Fibroblast of lung (primary cell): ENCODE measurements around the gene SEMA7A. TPM values are rescaled to one million over a fixed set of nuclear protein-coding genes. Genes with fewer than 3 reads are reported as not detected.

Experiments used
- DNase-seq, 2 donors: peaks; one replicate each; pipeline versions ENCODE4 v3.0.0 to v3.0.0-alpha.2; 2010; ENCODE audit warnings: low read depth in 2 of 2
- H2AFZ ChIP-seq: 2 replicates; pipeline ENCODE4 v1.5.1; 2012; ENCODE audit warnings: low read length, control low read depth, inconsistent platforms
- H3K27ac ChIP-seq: 2 replicates; pipeline ENCODE4 v1.5.1; 2011; ENCODE audit warnings: low read length, control low read depth; ENCODE audit not compliant: insufficient read depth
- H3K27me3 ChIP-seq: 2 replicates; pipeline ENCODE4 v1.5.1; 2011; ENCODE audit warnings: mild to moderate bottlenecking, low read length; ENCODE audit not compliant: control insufficient read depth, insufficient read depth
- H3K36me3 ChIP-seq: 2 replicates; pipeline ENCODE4 v1.5.1; 2011; ENCODE audit warnings: low read length; ENCODE audit not compliant: control insufficient read depth, insufficient read depth
- H3K4me1 ChIP-seq: 2 replicates; pipeline ENCODE4 v1.5.1; 2011; ENCODE audit warnings: low read length; ENCODE audit not compliant: control insufficient read depth, insufficient read depth; ENCODE audit errors: extremely low read depth
- H3K4me2 ChIP-seq: 2 replicates; pipeline ENCODE4 v1.5.1; 2011; ENCODE audit warnings: low read length, control low read depth; ENCODE audit not compliant: insufficient read depth; ENCODE audit errors: extremely low read depth
- H3K4me3 ChIP-seq, 4 experiments: fragments of 200-600 bp in 1 of 4; sonication (generic) in 1 of 4; replicated peaks in 1 of 4; 2 replicates each; pipeline ENCODE4 v1.5.1; 2011 to 2016; ENCODE audit warnings: low read length in 4 of 4, low read depth in 3 of 4, mild to moderate bottlenecking in 3 of 4, control low read depth in 2 of 4, inconsistent platforms in 1 of 4, mixed read lengths in 1 of 4; ENCODE audit not compliant: insufficient read depth in 1 of 4; ENCODE audit errors: control extremely low read depth in 1 of 4
- H3K79me2 ChIP-seq: 2 replicates; pipeline ENCODE4 v1.5.1; 2012; ENCODE audit warnings: mild to moderate bottlenecking, low read length, inconsistent platforms; ENCODE audit not compliant: control insufficient read depth, insufficient read depth
- H3K9ac ChIP-seq: 2 replicates; pipeline ENCODE4 v1.5.1; 2011; ENCODE audit warnings: mild to moderate bottlenecking, low read length, control low read depth; ENCODE audit not compliant: insufficient read depth
- H3K9me3 ChIP-seq: 2 replicates; pipeline ENCODE4 v1.5.1; 2012; ENCODE audit warnings: low read depth, low read length; ENCODE audit not compliant: control insufficient read depth, insufficient read depth
- H4K20me1 ChIP-seq: 2 replicates; pipeline ENCODE4 v1.5.1; 2011; ENCODE audit warnings: low read length; ENCODE audit not compliant: control insufficient read depth, insufficient read depth; ENCODE audit errors: extremely low read depth
- EZH2 ChIP-seq: IDR thresholded peaks from 2 replicates; pipeline ENCODE4 v1.5.1; 2012; ENCODE audit warnings: low read length, control low read depth, mild to moderate bottlenecking; ENCODE audit errors: missing control alignments
- polyA plus RNA-seq, 2 donors: library from polyadenylated mRNA; depleted of rRNA in 1 of 2; stranded (reverse) in 1 of 2; unstranded in 1 of 2; fragments of >200 nt; gene quantifications; 2 replicates each; pipeline ENCODE4 v1.2.1, GENCODE V29; 2011 to 2012; ENCODE audit warnings: missing spikeins in 1 of 2
- total RNA-seq: library from RNA; depleted of rRNA; stranded (reverse); fragments of >200 nt; gene quantifications from 2 replicates; pipeline ENCODE4 v1.2.1, GENCODE V29; 2014
- TF ChIP-seq, protein P1 (sequence below), 2 donors: IDR thresholded peaks in 1 of 2; conservative IDR thresholded peaks in 1 of 2; 1 replicate in 1 of 2; 2 replicates in 1 of 2; pipeline ENCODE4 v1.5.1; 2011 to 2012; ENCODE audit warnings: low read length in 2 of 2, control low read depth in 1 of 2, inconsistent platforms in 1 of 2, low read depth in 1 of 2, mild to moderate bottlenecking in 1 of 2

The SEMA7A gene
- total and polyA plus RNA-seq, 2 donors (not counting 1 experiment from before 2014, with no cell fraction given), result 5.6 to 12.5 TPM

GRCh38 chr15:74449095-74449494, 15.3 kb upstream of the SEMA7A start:
- Histone ChIP-seq H3K9ac (no peak overlapping the region), H3K9me3 (no peaks in the 10 kb centered on the region), H4K20me1 (no peaks in the 10 kb centered on the region), H3K4me3 (no peak overlapping the region), H3K27me3 (no peaks in the 10 kb centered on the region), H3K79me2 (no peaks in the 10 kb centered on the region), H3K4me1 (no peaks in the 10 kb centered on the region), H2AFZ (no peak overlapping the region), H3K36me3 (peaks cover 9% of the 10 kb centered on the region), H3K27ac (no peak overlapping the region), H3K4me2 (no peak overlapping the region)
- no peak for DNase-seq
- TF ChIP-seq, protein P1, sequence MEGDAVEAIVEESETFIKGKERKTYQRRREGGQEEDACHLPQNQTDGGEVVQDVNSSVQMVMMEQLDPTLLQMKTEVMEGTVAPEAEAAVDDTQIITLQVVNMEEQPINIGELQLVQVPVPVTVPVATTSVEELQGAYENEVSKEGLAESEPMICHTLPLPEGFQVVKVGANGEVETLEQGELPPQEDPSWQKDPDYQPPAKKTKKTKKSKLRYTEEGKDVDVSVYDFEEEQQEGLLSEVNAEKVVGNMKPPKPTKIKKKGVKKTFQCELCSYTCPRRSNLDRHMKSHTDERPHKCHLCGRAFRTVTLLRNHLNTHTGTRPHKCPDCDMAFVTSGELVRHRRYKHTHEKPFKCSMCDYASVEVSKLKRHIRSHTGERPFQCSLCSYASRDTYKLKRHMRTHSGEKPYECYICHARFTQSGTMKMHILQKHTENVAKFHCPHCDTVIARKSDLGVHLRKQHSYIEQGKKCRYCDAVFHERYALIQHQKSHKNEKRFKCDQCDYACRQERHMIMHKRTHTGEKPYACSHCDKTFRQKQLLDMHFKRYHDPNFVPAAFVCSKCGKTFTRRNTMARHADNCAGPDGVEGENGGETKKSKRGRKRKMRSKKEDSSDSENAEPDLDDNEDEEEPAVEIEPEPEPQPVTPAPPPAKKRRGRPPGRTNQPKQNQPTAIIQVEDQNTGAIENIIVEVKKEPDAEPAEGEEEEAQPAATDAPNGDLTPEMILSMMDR (conservative IDR thresholded peaks at IDR 0.05 in 1 of 2, IDR thresholded peaks at IDR 0.05 in 1 of 2; ENCODE audit: low read depth in 1 of 2, low read length in 2 of 2), result no peak
- TF ChIP-seq EZH2, result no peak

DNA sequence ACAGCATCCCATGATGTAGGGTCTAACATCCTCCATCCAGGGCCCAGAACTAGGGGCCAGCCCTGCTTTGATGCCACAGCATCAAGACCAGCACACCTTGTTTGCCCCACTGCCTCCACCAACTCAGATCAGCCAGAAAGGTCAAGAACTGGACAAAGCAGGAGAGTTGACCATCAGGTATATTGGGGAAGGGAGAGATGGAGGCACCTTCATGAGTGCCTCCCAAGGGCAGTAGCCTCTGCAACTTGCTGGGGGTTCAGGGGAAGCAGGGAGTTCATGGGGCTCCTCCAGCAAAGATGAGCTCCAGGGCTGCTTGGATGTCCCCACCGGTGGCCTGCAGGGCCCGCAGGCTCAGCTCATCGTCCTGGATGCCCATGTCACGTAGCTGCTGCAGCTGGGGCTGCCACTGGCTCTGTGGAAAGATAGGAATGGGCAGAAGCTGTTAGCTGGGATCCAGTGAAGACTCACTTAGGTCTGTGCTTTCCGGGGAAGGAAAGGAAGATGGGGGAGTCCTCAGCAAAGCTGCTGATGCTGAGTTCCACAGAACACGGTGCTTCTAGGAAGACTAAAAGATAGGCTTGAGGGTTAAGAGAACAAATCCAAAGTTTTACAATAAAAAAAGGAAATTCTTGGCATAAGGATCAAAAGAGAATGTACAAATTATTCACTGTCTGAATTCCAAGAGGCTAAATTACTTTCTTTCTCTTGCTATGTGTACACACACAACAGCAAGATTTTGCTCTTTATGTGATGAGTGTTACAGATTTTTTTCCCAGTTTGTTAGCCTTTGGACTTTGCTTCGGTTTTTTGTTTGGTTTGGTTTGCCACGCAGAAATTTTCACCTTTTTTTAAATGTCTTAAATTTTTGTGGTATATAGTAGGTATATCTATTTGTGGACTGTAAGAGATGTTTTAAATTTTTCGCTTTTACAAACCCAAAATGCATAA, 12.3 kb upstream of the SEMA7A start:
- Histone ChIP-seq H3K79me2 (no peaks in the 10 kb centered on the region), H4K20me1 (no peaks in the 10 kb centered on the region), H3K27me3 (no peaks in the 10 kb centered on the region), H2AFZ (no peak overlapping the region), H3K9me3 (no peaks in the 10 kb centered on the region), H3K4me3 (no peak overlapping the region), H3K4me1 (no peaks in the 10 kb centered on the region), H3K4me2 (no peak overlapping the region), H3K36me3 (peaks cover 9% of the 10 kb centered on the region), H3K27ac (no peak overlapping the region), H3K9ac (no peak overlapping the region)
- DNase-seq, result peak in 1 of 2 donors; percentile 41
- TF ChIP-seq, protein P1 (conservative IDR thresholded peaks at IDR 0.05 in 1 of 2, IDR thresholded peaks at IDR 0.05 in 1 of 2; ENCODE audit: low read depth in 1 of 2, low read length in 2 of 2), result no peak
- no peak for TF ChIP-seq EZH2

GRCh38 chr15:74444106-74445062, 10.6 kb upstream of the SEMA7A start:
- TF ChIP-seq, protein P1 (conservative IDR thresholded peaks at IDR 0.05 in 1 of 2, IDR thresholded peaks at IDR 0.05 in 1 of 2; ENCODE audit: low read depth in 1 of 2, low read length in 2 of 2), result no peak
- Histone ChIP-seq H2AFZ (no peak overlapping the region), H3K27ac (no peak overlapping the region), H3K9me3 (no peaks in the 10 kb centered on the region), H3K4me3 (no peak overlapping the region), H3K27me3 (no peaks in the 10 kb centered on the region), H4K20me1 (no peaks in the 10 kb centered on the region), H3K4me1 (no peaks in the 10 kb centered on the region), H3K9ac (no peak overlapping the region), H3K4me2 (no peak overlapping the region), H3K36me3 (peaks cover 4% of the 10 kb centered on the region), H3K79me2 (no peaks in the 10 kb centered on the region)
- DNase-seq, result no peak
